Suppressor macrophage treated with lipopolysaccharide for 1 hour (primary cell): ENCODE measurements around the gene FADS2.
A peak's percentile ranks its signal among the peaks of the same experiment; 100 is the strongest.

Experiments used
- DNase-seq, 3 donors: peaks; one replicate each; pipeline ENCODE4 v3.0.0-alpha.2; 2020 to 2022

The FADS2 gene

GRCh38 chr11:61795876-61796526 is 32.1 kb upstream of the FADS2 start:
- DNase-seq: no peak

GRCh38 chr11:61797263-61797944 is 30.7 kb upstream of the FADS2 start:
- DNase-seq: peak; percentile 82 to 88 (median 88)

GRCh38 chr11:61799665-61800284 is 28.3 kb upstream of the FADS2 start:
- DNase-seq: no peak

- DNase-seq: no peak
These were observed 27.5 kb upstream of the FADS2 start for GRCh38 chr11:61800331-61801281.

DNA sequence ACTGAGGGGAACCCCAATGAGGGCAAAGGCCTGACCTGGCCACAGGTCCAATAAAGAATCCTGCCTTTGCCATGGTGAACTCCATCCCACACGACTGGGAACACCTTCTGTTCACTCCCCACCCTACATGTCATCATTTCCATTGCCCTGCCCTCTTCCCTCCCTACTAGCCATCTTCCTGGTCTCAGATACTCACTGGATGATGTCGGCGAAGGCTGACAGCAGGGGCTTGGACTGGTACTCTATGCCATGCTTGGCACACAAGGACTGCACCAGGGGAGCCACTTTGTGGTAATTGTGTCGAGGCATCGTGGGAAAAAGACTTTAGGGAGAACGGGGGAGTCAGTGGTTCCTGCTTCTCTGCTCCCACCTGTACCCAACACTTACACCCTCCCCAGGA is 25.5 kb upstream of the FADS2 start:
- DNase-seq: no peak

- no peak for DNase-seq
These were observed 24.0 kb upstream of the FADS2 start for GRCh38 chr11:61803889-61804647.

GRCh38 chr11:61805146-61805545 is 23.0 kb upstream of the FADS2 start:
- no peak for DNase-seq

GRCh38 chr11:61806785-61807184 is 21.3 kb upstream of the FADS2 start:
- no peak for DNase-seq

DNA sequence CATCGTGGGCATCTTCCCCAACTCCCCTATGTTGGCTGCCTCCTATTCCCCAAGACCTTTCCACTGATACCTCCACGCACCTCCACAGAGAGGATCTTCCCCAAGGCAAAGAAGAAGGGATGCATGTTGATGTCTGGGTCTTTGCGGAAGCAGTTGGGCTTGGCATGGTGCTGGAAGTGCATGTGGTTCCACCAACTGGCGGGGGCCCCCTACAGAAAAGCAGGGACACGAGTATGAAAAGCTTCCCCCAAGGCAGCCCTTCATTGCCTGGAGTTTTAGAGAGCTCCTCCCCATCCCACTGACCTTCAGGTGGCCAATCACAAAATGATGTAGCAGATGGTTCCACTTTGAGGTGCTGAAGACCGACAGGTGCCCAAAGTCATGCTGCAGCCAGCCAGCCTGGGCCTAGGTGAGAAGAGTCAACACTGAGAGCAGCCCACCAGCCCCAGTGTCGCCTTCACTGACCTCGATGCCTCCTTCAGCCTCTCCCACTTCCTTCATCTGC is 17.4 kb upstream of the FADS2 start:
- DNase-seq: no peak

DNA sequence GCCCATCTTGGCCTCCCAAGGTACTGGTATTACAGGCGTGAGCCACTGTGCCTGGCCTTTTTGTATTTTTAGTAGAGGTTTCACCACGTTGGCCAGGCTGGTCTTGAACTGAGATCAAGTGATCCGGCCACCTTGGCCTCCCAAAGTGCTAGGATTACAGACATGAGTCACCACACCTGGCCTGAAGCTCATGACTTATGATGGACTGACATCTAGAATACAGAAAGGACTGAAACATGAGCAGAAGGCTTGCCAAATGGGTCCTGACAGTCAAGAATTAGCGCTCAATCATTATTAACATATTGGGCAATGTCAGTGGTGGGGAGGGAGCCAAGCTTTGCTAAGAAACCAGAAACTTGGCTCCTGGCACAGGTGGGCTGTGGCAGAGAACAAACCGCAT is 16.3 kb upstream of the FADS2 start:
- DNase-seq: no peak

GRCh38 chr11:61812736-61813411 is 15.2 kb upstream of the FADS2 start:
- DNase-seq: no peak

GRCh38 chr11:61814247-61814957 is 13.7 kb upstream of the FADS2 start:
- DNase-seq: peak; percentile 59 to 64 (median 63)

DNA sequence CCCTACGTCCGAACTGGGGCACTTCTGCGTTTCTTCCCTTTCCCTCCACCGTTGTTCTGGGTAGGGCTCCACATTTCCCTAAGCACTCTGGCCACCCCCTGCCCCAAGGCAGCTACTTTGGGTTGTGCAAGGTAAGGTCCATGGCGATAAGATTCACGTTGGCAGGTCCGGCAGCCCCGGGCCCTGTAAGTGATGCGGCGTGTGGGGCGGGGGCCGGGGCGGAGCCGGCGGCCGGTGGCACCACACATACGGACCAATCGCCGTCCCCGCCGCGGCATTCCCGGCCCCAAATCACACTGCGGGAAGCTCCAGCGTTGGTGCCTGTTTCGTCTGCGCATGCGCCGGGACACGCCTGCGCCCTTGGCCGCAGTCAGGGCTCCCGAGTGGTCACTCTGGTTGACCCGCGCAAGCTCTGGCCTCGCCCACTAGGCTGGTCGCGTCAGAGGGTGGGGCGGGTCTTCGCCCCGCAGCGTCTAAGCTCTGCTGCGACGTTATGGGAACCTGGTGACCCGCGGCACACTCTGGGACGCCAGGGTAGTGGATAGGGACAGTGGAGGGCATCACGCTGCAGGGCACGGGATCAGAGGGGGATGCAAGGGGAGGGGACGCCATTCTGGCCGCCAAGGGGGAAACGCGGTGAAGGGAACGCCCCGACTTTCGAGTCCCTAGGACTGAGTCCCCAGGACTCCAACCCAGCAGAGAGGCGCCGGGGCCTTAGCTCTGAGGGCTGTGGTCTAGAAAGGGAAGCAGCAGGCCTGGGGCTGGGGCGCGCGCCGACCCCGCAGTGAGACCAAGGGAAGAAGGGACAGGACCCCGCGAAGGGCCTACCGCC is 12.9 kb upstream of the FADS2 start:
- DNase-seq: peak; percentile 99

DNA sequence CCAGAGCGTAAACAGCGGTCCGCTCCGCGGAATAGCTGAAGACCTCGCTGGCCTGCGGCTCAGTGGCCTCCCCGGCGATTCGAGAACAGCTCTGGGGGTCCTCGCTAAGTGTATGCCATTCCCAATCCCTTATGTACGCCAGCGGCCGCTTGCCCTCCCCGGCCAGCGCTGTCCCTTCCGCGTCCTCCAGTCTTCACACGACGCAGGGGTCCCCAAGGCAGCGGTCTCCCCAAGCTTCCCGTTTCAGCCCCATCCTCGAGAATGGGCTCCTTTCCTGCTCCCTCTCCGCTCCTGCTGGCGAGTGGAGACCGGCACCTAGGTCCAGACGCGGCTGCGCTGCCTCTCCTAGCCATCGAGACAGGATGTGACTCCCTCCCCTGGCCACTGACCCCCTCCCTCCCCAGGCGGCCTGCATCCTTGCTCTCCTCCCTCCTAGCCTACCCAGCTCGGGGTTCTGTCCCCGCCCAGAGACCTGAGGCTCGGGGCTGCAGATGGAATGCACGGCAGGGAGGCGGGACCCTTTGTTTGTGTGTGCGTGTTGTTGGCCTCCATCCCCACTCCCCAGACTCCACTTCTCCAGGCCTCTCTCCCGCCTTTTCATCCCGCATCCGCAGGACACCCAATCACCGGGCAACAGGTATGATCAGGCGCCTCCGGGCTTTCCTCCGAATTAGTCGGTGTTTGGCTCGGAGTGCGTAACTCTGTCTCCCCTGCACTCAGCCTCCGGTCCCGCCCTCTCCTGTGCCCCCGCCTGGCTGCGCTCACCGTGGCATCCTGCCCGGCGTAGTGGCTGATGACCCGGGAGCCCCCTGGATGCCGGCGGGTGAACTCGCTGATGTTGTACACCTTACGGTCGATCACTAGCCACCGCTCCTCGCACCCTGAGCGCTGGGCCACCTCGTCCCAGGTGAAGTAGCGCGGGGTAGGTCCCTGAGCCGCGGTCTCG is 12.0 kb upstream of the FADS2 start:
- DNase-seq: peak; percentile 33 to 64 (median 47)

DNA sequence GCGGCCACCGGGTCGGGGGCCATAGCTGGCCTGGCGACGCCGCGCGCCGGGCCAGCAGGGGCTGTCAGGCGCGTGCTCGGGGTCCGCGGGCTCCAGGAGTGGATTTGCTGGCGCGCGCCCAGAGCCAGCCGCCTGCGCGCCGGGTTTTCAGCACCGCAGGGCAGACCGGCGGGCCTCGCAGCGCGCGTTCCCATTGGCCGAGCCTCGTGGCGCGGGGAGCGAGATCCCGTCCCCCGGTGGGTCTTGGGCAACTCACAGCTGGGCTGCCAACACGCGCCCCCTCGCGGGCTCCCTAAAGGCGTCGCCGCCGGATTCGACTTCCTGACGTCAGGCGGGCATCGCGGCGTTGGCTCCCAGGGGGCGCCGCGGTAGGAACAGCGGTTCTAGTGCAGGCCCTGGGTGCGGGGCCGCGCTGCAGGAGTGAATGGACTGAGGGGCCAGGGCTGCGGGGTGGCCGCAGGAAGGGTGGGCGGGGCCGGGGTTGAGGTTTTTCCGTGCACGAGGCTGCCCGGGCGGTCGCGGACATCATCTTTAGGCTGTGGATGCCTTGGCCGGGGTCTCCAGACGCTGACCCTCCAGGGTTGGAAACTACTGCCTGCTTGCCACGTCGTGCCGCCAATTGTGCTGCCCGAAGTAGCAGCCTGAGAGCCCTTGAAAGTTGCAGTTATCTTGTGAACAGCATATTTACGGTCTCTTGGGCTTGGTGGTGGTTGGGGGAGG is 11.2 kb upstream of the FADS2 start, which contains the start of gene FADS1:
Gene FADS1 (minus strand): TSS at position 268 of the 720 bp plus-strand sequence. CDS start 74 bp downstream, at position 194.
- peak; percentile 97 to 99 (median 98) for DNase-seq

GRCh38 chr11:61817471-61818202 is 10.5 kb upstream of the FADS2 start:
- no peak for DNase-seq

- DNase-seq: peak in 2 of 3 donors; percentile 22
These were observed 7.9 kb upstream of the FADS2 start for GRCh38 chr11:61820174-61820573.
